ENCODE data around the gene METTL1. TPM values are rescaled to one million over a fixed set of nuclear protein-coding genes. Genes with fewer than 3 reads are reported as not detected.

The METTL1 gene
- total and polyA plus RNA-seq, 9 of the 15 experiments (the other 6 are each of a cell fraction or from before 2014, with no cell fraction given): 12.6 to 65.9 (median 39.2) TPM

DNA sequence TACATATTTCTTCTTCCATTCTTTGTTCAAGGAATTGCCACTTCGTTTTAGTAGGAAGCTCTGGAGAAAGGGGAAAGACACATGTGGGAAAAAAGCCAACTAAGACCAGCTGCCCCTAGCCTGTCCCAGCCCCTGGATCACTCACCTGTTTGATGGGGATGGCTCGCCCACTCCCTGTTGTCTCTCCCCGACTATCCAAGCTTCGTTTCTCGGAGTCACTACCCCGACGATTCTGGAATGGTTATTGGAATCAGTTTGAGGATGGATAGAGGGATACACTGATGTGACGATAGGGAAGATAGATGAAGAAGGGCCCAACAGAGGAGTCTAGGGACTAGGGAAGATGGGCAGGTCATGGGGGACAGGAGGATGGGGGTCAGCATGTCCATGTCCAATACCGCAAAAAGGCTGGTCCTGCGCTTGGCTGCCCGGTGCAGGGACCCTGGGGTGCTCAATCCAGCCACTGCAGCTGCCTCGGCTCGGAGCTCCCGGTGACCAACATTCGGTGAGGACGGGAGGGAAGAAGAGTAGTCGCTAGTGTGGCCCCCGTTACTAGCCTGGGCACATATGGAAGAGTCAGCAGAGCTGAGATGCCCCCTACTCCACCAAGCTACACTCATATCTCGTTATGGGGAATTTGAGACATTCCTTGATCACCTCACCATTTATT is 40.4 kb downstream of the METTL1 start (continued):
- TF ChIP-seq GATAD2B (IDR thresholded peaks at IDR 0.05; ENCODE audit: borderline replicate concordance) (no peak), SLC30A9 (CRISPR knock-in tag; IDR thresholded peaks at IDR 0.05) (no peak), MITF (IDR thresholded peaks at IDR 0.05) (no peak)

DNA sequence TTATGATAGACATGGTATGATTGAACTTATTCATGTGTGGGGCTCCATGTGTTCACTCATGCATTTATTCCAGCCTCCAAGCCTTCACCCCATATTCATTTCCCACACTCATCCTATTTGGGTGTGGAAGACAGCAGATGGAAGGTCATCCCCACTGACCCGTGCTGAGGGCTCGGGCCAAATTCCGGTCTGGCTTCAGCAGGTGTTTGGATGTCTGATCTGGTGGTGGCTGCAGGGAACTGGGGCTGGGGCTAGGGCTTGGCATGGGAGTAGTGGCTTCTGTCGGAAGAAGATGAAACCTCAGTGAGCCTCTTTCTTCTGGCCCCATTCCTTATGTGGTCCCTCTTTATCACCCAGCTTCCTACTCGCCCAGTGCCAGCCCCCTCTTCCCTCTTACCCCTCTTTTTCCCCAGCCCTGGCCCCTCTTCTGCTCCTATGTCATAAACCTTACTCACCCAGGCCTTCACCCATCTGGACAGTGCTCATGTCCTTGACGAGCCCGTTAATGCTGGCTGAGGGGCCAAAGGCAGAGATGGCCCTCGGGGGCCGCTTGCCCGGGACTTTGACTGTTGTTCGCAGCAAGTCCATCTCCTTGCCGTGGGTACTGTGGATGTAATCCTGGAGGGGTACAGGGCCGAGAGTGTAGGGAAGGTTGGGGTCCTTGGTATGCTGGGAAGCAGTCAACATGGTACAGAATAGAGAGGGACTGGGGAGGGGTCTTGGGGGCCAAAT is 41.4 kb downstream of the METTL1 start:
- no peak for FAIRE-seq
- BruUV-seq (replicated peaks): no TSS peak
- Histone ChIP-seq H3K36me3 (ENCODE audit: control insufficient read depth, insufficient read depth, low read length) (no peaks in the 10 kb centered on the region), H3K9me1 (ENCODE audit: control insufficient read depth, insufficient read depth, low read length) (peaks cover 4% of the 10 kb centered on the region), H3K9me3 (replicated peaks; ENCODE audit: control insufficient read depth, insufficient read depth, low read depth, low read length) (no peaks in the 10 kb centered on the region; the same call in 1 of the 2 replicates), H2AFZ (ENCODE audit: low read depth, low read length) (no peak overlapping the region), H3K9ac (ENCODE audit: insufficient read depth in 1 of 2, low read depth in 2 of 2, low read length in 2 of 2) (no peak overlapping the region; a peak in 1 of 4 replicates), H3K4me1 (replicated peaks in 1 of 2; ENCODE audit: control insufficient read depth in 2 of 2, insufficient read depth in 2 of 2, low read length in 2 of 2) (peaks cover under 1 to 17% of the 10 kb centered on the region in 2 experiments; a peak in 2 of 5 replicates), H3K4me3 (no peak overlapping the region), H3K4me2 (ENCODE audit: insufficient read depth, low read length) (no peak overlapping the region), H4K20me1 (replicated peaks; ENCODE audit: control insufficient read depth, insufficient read depth, low read length) (no peaks in the 10 kb centered on the region; the same call in 1 of the 2 replicates), H3K27ac (ENCODE audit: extremely low read depth, low read depth, low read length) (no peak overlapping the region), H3K27me3 (ENCODE audit: control insufficient read depth in 2 of 2, insufficient read depth in 2 of 2, low read length in 2 of 2) (peaks cover 35 to 54% of the 10 kb centered on the region in 2 experiments), H3K79me2 (ENCODE audit: control insufficient read depth, insufficient read depth, low read length) (no peaks in the 10 kb centered on the region)
- ATAC-seq: no peak
- 2% methylated on average over 13 of the region's 13 CpGs for WGBS (ENCODE audit: insufficient coverage, low coverage, missing lambda C conversion rate)
- in situ Hi-C loops (cut with MboI): loop anchor here (5.0 kb wide), 1 partner anchor 103 kb away; no protein-coding TSS in a partner anchor
- DNase-seq (ENCODE audit: extremely low read depth in 1 of 4, low spot score in 3 of 4): no peak
- POLR2A ChIA-PET: interaction anchor here (0.5 to 1.2 kb wide), 4 partner anchors 9 to 267 kb away, joined by 3 to 6 read pairs (median 4); no protein-coding TSS in a partner anchor
- CTCF ChIA-PET (ENCODE audit: low intra/inter-chr PET ratio): no interaction called here
- no peak for TF ChIP-seq CBFB (CRISPR knock-in tag; IDR thresholded peaks at IDR 0.05)
- no peak for TF ChIP-seq TBP (optimal IDR thresholded peaks at IDR 0.05; ENCODE audit: low read depth, low read length)
- TF ChIP-seq HNRNPK (IDR thresholded peaks at IDR 0.05; ENCODE audit: low read depth, low read length, poor library complexity, severe bottlenecking): no peak
- no peak for TF ChIP-seq MAFK (IDR thresholded peaks at IDR 0.05; ENCODE audit: low read length)
- TF ChIP-seq SIN3A (IDR thresholded peaks at IDR 0.05; ENCODE audit: borderline replicate concordance in 2 of 2, control insufficient read depth in 1 of 2, low read depth in 2 of 2, low read length in 2 of 2): no peak
- TF ChIP-seq ZBTB1 (CRISPR knock-in tag; IDR thresholded peaks at IDR 0.05; ENCODE audit: borderline replicate concordance, low read depth): no peak
- intact Hi-C loops (cut with micrococcal nuclease): no loop called here

All from K562 (cell line).